Naive B cell (primary cell): Measurements from ENCODE around the gene ADAMTSL5. TPM values are rescaled to one million over a fixed set of nuclear protein-coding genes. Genes with fewer than 3 reads are reported as not detected.
"Not testable (repeated sequence)": the region's sequence is repeated elsewhere in the genome, so short reads cannot be mapped to it uniquely, and the experiment has no call there.

Source experiments
- ATAC-seq, 2 donors: fragments of 150-1000 bp; cut with Tn5 transposase; 2 replicates each; pipeline ENCODE4 v1.10.0; 2021; ENCODE audit warnings: low read depth in 2 of 2, mild to moderate bottlenecking in 2 of 2, moderate library complexity in 2 of 2
- DNase-seq: peaks from one replicate; pipeline ENCODE4 v3.0.0; 2022
- H3K27ac Mint-ChIP-seq, 6 donors: one replicate each; pipeline ENCODE4 v1.8.0; 2020 to 2022; ENCODE audit warnings: mild to moderate bottlenecking in 6 of 6, mixed read lengths in 6 of 6, moderate library complexity in 5 of 6, inconsistent platforms in 2 of 6
- H3K27me3 Mint-ChIP-seq, 3 donors: one replicate each; pipeline ENCODE4 v1.8.0; 2021 to 2022; ENCODE audit warnings: mixed read lengths in 3 of 3, mild to moderate bottlenecking in 1 of 3
- H3K36me3 Mint-ChIP-seq, 2 donors: one replicate each; pipeline ENCODE4 v1.8.0; 2020 to 2022; ENCODE audit warnings: mixed read lengths in 2 of 2, inconsistent platforms in 1 of 2, mild to moderate bottlenecking in 1 of 2
- H3K4me1 Mint-ChIP-seq, 3 donors: one replicate each; pipeline ENCODE4 v1.8.0; 2020 to 2022; ENCODE audit warnings: mixed read lengths in 3 of 3, inconsistent platforms in 1 of 3, mild to moderate bottlenecking in 1 of 3, moderate library complexity in 1 of 3
- H3K4me3 Mint-ChIP-seq, 8 donors: one replicate each; pipeline ENCODE4 v1.8.0; 2020 to 2022; ENCODE audit warnings: mild to moderate bottlenecking in 8 of 8, mixed read lengths in 8 of 8, moderate library complexity in 8 of 8, inconsistent platforms in 2 of 8
- H3K9me3 Mint-ChIP-seq, 7 donors: one replicate each; pipeline ENCODE4 v1.8.0; 2020 to 2022; ENCODE audit warnings: mixed read lengths in 7 of 7, mild to moderate bottlenecking in 5 of 7, inconsistent platforms in 2 of 7, moderate library complexity in 1 of 7
- polyA plus RNA-seq, 6 donors: library from polyadenylated mRNA; unstranded; fragments of 300-500 nt; fragmentation: Illumina TruSeq; gene quantifications; one replicate each; pipeline ENCODE4 v1.2.3, GENCODE V29; 2021; ENCODE audit warnings: low read depth in 6 of 6

The ADAMTSL5 gene
- polyA plus RNA-seq, 6 donors from 2014 or later = not detected

GRCh38 chr19:1526066-1526778, 13.4 kb upstream of the ADAMTSL5 start:
- ATAC-seq (no peak), DNase-seq (no peak)
- no peak overlapping the region for H3K27ac Mint-ChIP-seq
- H3K27me3 Mint-ChIP-seq = peaks cover 35 to 79% (median 52%) of the 10 kb centered on the region in 3 donors
- peaks cover 0 to 9% of the 10 kb centered on the region in 2 donors for H3K36me3 Mint-ChIP-seq
- peak overlapping the region in 4 of 8 donors; percentile 2 to 55 (median 38) for H3K4me3 Mint-ChIP-seq
- H3K9me3 Mint-ChIP-seq = peaks cover 0 to 4% (median 0%) of the 10 kb centered on the region in 7 donors
- H3K4me1 Mint-ChIP-seq = peaks cover 7 to 12% (median 11%) of the 10 kb centered on the region in 3 donors

- H3K27ac Mint-ChIP-seq = no peak overlapping the region
- H3K9me3 Mint-ChIP-seq = peaks cover 0 to 4% (median 0%) of the 10 kb centered on the region in 7 donors
- peaks cover 0 to 9% of the 10 kb centered on the region in 2 donors for H3K36me3 Mint-ChIP-seq
- peaks cover 35 to 72% (median 51%) of the 10 kb centered on the region in 3 donors for H3K27me3 Mint-ChIP-seq
- ATAC-seq (no peak), DNase-seq (no peak)
- H3K4me1 Mint-ChIP-seq = peaks cover 7 to 12% (median 11%) of the 10 kb centered on the region in 3 donors
- H3K4me3 Mint-ChIP-seq = no peak overlapping the region
These were observed 12.5 kb upstream of the ADAMTSL5 start for GRCh38 chr19:1525343-1525742.

DNA sequence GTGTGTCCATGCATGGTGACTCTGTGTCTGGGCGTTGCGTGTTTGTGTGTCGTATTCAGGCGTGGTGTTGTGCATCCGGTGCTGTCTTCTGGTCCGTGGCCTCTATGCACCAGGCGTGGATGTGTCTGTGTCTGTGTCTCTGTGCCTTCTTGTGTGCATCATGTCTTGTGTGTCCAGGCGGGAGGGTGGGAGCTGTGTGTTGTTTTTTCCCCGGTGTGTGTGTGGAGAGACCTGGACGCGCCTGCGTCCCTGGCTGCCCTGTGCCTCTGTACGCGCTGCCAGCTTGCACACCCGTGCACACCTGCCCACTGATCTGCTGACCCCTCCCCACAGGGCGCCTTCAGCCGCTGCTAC, 12.1 kb upstream of the ADAMTSL5 start:
- Mint-ChIP-seq H3K4me3 (peak overlapping the region in 2 of 8 donors; percentile 16 to 47), H3K27me3 (peaks cover 31 to 68% (median 47%) of the 10 kb centered on the region in 3 donors), H3K27ac (peak overlapping the region in 1 of 6 donors; percentile 40), H3K4me1 (peaks cover 7 to 12% (median 11%) of the 10 kb centered on the region in 3 donors), H3K36me3 (peaks cover 0 to 9% of the 10 kb centered on the region in 2 donors), H3K9me3 (peaks cover 0 to 4% (median 0%) of the 10 kb centered on the region in 7 donors)
- no peak for ATAC-seq
- DNase-seq = no peak

DNA sequence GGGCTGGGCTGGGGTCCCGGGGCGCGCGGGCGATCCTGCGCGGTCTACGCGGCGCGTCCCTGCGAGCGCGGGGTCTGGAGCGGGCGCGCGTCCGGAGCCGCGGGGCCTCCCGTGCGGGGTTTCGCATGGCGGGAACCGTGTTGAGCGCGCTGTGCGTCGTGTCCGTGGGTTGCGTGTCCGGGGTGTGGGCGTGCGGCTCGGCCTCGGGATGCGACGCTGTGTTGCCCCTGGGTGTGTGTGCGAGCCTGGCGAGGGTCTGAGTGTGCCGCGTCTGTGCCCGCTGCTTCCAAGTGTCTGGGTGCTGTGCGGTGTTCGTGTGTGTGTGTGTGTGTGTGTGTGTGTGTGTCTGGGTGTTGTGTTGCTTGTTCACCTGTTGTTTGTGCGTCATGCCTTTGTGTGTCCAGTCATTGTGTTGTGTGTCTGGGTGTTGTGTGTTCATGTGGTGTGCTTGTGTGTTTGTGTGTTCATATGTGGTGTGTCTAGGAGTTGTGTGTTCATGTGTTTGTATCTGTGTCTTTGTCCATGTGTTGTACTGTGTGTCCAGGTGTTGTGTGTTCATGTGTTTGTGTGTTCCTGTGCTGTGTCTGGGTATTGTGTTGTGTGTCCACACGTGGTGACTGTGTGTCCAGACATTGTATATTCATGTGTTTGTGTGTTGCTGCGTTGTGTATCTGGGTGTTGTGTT, 11.6 kb upstream of the ADAMTSL5 start:
- DNase-seq (no peak), ATAC-seq (no peak)
- Mint-ChIP-seq H3K4me3 (peak overlapping the region in 3 of 8 donors; percentile 16 to 52 (median 52)), H3K4me1 (peaks cover 7 to 12% (median 11%) of the 10 kb centered on the region in 3 donors), H3K27ac (peak overlapping the region in 1 of 6 donors; percentile 40), H3K27me3 (peaks cover 30 to 63% (median 44%) of the 10 kb centered on the region in 3 donors), H3K36me3 (peaks cover 0 to 9% of the 10 kb centered on the region in 2 donors), H3K9me3 (peaks cover 0 to 4% (median 0%) of the 10 kb centered on the region in 7 donors)

GRCh38 chr19:1523412-1524286, 10.8 kb upstream of the ADAMTSL5 start, which contains the start of gene PLK5:
PLK5 (plus strand) TSS chr19:1524077; CDS start chr19:1526997, 2,920 bp downstream.
- DNase-seq = no peak
- ATAC-seq = no peak
- Mint-ChIP-seq H3K4me3 (peak within 1 kb of the TSS in 4 of 8 donors; percentile 16 to 52 (median 36)), H3K27ac (peak within 1 kb of the TSS in 2 of 6 donors; percentile 40), H3K27me3 (peaks cover 30 to 64% (median 47%) of the 10 kb centered on the region in 3 donors), H3K36me3 (peaks cover 0 to 9% of the 10 kb centered on the region in 2 donors), H3K4me1 (peaks cover 7 to 12% (median 11%) of the 10 kb centered on the region in 3 donors), H3K9me3 (peaks cover 0 to 4% (median 0%) of the 10 kb centered on the region in 7 donors)

DNA sequence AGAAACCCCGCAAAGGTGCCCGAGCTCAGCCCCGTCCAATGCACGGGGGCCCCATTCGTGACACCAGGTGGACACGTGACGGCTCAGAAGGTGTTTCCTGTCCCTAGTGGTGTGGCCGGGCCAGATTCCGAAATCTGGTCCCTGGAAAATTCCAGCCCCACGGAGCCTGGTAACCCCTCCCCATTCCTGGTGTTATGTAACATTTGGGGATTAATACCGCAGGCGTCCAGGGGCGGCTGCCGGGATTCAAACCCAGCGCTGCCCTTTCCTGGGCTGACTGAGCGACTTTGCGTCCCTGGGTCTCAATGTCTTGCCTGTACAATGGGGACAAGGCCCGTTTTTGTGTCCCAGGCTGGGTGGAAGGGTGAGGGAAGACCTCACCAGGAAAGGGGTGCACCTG, 10.0 kb upstream of the ADAMTSL5 start:
- ATAC-seq (no peak), DNase-seq (no peak)
- Mint-ChIP-seq H3K9me3 (peaks cover 0 to 4% (median 0%) of the 10 kb centered on the region in 7 donors), H3K4me1 (peaks cover 7 to 12% (median 11%) of the 10 kb centered on the region in 3 donors), H3K27ac (no peak overlapping the region), H3K4me3 (peak overlapping the region in 1 of 8 donors; percentile 21), H3K27me3 (peaks cover 30 to 71% (median 53%) of the 10 kb centered on the region in 3 donors), H3K36me3 (peaks cover 0 to 9% of the 10 kb centered on the region in 2 donors)

DNA sequence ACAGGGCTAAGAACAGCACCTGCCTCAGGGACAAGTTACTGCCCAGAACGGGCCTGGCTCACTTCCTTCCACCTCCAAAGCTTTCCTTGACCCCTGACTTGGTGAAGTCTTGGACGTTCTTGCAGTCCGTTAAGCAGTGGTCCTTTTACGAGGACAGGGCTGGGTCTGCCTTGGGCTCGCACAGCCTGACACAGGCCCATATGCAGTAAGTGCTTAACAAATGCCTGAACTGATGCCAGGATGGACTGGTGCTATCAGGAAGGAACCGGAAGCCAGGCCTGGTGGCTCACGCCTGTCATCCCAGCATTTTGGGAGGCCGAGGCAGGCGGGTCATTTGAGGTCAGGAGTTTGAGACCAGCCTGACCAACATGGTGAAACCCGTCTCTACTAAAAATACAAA, 9.2 kb upstream of the ADAMTSL5 start:
- Mint-ChIP-seq H3K27me3 (peaks cover 28 to 65% (median 47%) of the 10 kb centered on the region in 3 donors), H3K27ac (no peak overlapping the region), H3K9me3 (peaks cover 0 to 4% (median 0%) of the 10 kb centered on the region in 7 donors), H3K4me3 (peak overlapping the region in 2 of 8 donors; percentile 30 to 57), H3K4me1 (peaks cover 7 to 12% (median 11%) of the 10 kb centered on the region in 3 donors), H3K36me3 (peaks cover 0 to 9% of the 10 kb centered on the region in 2 donors)
- no peak for ATAC-seq
- no peak for DNase-seq

DNA sequence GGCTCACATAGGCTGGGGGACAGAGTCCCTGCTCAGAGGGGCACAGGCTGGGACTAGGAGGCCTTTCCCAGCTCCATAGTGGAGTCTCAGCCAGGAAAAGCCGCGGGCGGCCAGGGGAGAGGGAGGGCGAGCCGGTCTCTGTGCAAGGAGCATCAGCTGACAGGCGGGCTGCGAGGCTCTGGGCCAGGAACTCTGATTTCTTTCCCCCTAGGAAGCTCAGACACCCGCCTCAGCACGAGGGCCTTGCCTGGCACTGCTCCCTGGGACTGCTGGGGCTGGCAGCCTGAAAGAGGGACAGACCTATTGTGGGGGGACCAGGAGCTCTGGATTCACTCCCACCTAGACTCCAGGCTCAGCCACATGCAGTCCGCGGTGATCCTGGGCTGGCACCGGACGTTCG, 8.8 kb upstream of the ADAMTSL5 start:
- peaks cover 27 to 65% (median 47%) of the 10 kb centered on the region in 3 donors for H3K27me3 Mint-ChIP-seq
- no peak overlapping the region for H3K27ac Mint-ChIP-seq
- ATAC-seq = no peak
- no peak overlapping the region for H3K4me3 Mint-ChIP-seq
- peaks cover 7 to 12% (median 11%) of the 10 kb centered on the region in 3 donors for H3K4me1 Mint-ChIP-seq
- no peak for DNase-seq
- peaks cover 0 to 4% (median 0%) of the 10 kb centered on the region in 7 donors for H3K9me3 Mint-ChIP-seq
- peaks cover 0 to 13% of the 10 kb centered on the region in 2 donors for H3K36me3 Mint-ChIP-seq

DNA sequence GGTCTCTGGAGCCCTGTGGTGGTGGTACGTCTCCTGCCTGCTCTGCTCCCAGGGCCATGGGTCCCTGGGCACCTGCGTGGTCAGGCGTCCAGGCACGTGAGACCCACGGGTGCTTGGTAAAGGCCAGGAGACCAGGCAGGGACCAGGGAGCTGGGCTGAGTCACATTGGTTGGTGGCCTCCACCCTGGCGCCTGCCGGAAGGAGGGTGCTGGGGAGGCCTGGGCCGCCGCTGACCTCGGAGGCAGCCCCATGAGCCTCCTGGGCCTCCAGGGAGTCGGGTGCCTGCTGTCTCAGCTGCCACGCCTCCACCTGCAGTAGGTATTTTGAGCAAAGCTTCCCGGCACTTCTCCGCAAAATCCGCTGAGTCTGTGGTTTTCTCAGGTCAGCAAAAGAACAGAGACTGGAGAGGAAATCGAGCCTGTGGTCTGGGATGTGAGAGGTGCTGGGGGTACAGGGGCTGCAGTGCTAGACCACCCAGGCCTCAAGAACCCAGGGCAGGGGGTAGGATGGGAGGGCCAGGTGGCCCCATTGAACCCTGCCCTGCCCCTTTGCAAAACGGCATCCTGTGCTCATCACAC, 7.5 kb upstream of the ADAMTSL5 start:
- ATAC-seq (no peak), DNase-seq (no peak)
- H3K27ac Mint-ChIP-seq = no peak overlapping the region
- peaks cover 28 to 63% (median 42%) of the 10 kb centered on the region in 3 donors for H3K27me3 Mint-ChIP-seq
- no peak overlapping the region for H3K4me3 Mint-ChIP-seq
- peaks cover 5 to 7% (median 7%) of the 10 kb centered on the region in 3 donors for H3K4me1 Mint-ChIP-seq
- peaks cover 0 to 8% (median 0%) of the 10 kb centered on the region in 7 donors for H3K9me3 Mint-ChIP-seq
- H3K36me3 Mint-ChIP-seq = peaks cover 0 to 17% of the 10 kb centered on the region in 2 donors

- not testable (repeated sequence) for ATAC-seq, H3K27ac Mint-ChIP-seq, H3K9me3 Mint-ChIP-seq, H3K4me3 Mint-ChIP-seq, H3K4me1 Mint-ChIP-seq, DNase-seq
- Mint-ChIP-seq H3K36me3 (peaks cover 0 to 15% of the 10 kb centered on the region in 2 donors), H3K27me3 (peaks cover 25 to 63% (median 38%) of the 10 kb centered on the region in 3 donors)
These were observed 7.0 kb upstream of the ADAMTSL5 start for GRCh38 chr19:1519802-1520201.

- Mint-ChIP-seq H3K9me3 (peaks cover 0 to 7% (median 0%) of the 10 kb centered on the region in 7 donors), H3K27me3 (peaks cover 20 to 67% (median 38%) of the 10 kb centered on the region in 3 donors), H3K4me1 (peaks cover 0 to 4% (median 2%) of the 10 kb centered on the region in 3 donors), H3K4me3 (no peak overlapping the region), H3K36me3 (peaks cover 0 to 9% of the 10 kb centered on the region in 2 donors), H3K27ac (no peak overlapping the region)
- no peak for DNase-seq
- ATAC-seq = no peak
These were observed 5.7 kb upstream of the ADAMTSL5 start for GRCh38 chr19:1518471-1518870.

- Mint-ChIP-seq H3K4me1 (peaks cover 0 to 9% (median 4%) of the 10 kb centered on the region in 3 donors), H3K4me3 (peak overlapping the region in 1 of 8 donors; percentile 30), H3K27ac (no peak overlapping the region), H3K9me3 (peaks cover 0 to 7% (median 0%) of the 10 kb centered on the region in 7 donors), H3K27me3 (peaks cover 11 to 60% (median 36%) of the 10 kb centered on the region in 3 donors), H3K36me3 (peaks cover 0 to 9% of the 10 kb centered on the region in 2 donors)
- ATAC-seq (no peak), DNase-seq (no peak)
These were observed 3.6 kb upstream of the ADAMTSL5 start for GRCh38 chr19:1516395-1516753.
